HFF-Myc (cell line): ENCODE measurements around the gene FAM78A.

ENCODE experiments used
- DNase-seq: peaks from one replicate; pipeline ENCODE4 v3.0.0-alpha.2; 2011; ENCODE audit warnings: low read depth; ENCODE audit errors: extremely low read depth
- H3K4me3 ChIP-seq: replicated peaks from 2 replicates; pipeline ENCODE4 v1.5.1; 2011; ENCODE audit warnings: low read depth, mild to moderate bottlenecking, control low read depth, low read length
- CTCF ChIP-seq: IDR thresholded peaks from 2 replicates; pipeline ENCODE4 v1.5.1; 2012; ENCODE audit warnings: mild to moderate bottlenecking, low read depth, low read length, control low read depth; ENCODE audit errors: missing control alignments

The FAM78A gene

GRCh38 chr9:131288217-131288616 is 11.9 kb upstream of the FAM78A start:
- DNase-seq: no peak
- no peak for TF ChIP-seq CTCF
- H3K4me3 ChIP-seq: no peak overlapping the region

- no peak for TF ChIP-seq CTCF
- no peak overlapping the region for H3K4me3 ChIP-seq
- no peak for DNase-seq
Observed at GRCh38 chr9:131287359-131287758, 11.0 kb upstream of the FAM78A start.

- no peak for DNase-seq
- TF ChIP-seq CTCF: no peak
- no peak overlapping the region for H3K4me3 ChIP-seq
Observed at GRCh38 chr9:131284856-131285255, 8.5 kb upstream of the FAM78A start.

GRCh38 chr9:131282688-131283422 is 6.5 kb upstream of the FAM78A start:
- no peak for DNase-seq
- no peak for TF ChIP-seq CTCF
- no peak overlapping the region for H3K4me3 ChIP-seq

- no peak for DNase-seq
- no peak for TF ChIP-seq CTCF
- no peak overlapping the region for H3K4me3 ChIP-seq
Observed at GRCh38 chr9:131282175-131282574, 5.9 kb upstream of the FAM78A start.

- TF ChIP-seq CTCF: no peak
- no peak for DNase-seq
- H3K4me3 ChIP-seq: no peak overlapping the region
Observed at GRCh38 chr9:131281119-131281965, 5.0 kb upstream of the FAM78A start.
